ENCODE measurements around the gene COL9A1. TPM values are rescaled to one million over a fixed set of nuclear protein-coding genes. Genes with fewer than 3 reads are reported as not detected.

COL9A1 gene
- total RNA-seq, 1 experiment from 2014 or later: 7.8 TPM

DNA sequence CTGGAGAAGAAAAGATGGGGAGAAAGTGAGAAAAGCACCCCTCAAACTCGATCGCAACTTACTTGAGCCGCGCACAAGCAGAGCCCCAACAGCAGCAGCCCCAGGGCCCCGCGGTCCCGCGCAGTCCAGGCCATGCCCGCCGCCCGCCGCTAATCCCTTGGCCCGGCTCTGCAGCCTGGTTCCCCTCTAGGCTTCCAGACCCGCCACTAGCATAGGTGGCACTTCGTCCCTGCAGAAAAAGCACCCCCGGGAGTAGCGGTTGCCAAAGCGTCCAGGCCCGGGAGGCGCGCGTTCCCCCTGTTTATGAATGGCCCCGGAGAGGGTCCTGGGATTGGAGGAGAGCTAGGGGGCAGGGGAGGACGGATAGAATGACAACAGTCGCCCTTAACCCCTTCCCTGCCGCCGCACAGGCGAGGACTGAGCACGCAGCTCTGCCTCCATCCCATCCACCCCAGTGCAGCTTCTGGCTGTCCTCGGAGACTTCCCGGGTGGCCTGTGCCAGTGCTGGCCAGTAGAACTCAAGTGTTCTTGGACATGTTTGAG is 19.9 kb downstream of the COL9A1 start:
- no peak overlapping the region for H2AFZ ChIP-seq (ENCODE audit: low read length)
- no peak overlapping the region for H4K91ac ChIP-seq (ENCODE audit: insufficient read length, low read depth, low read length)
- no peaks in the 10 kb centered on the region for H3K79me2 ChIP-seq (ENCODE audit: insufficient read depth, low read length)
- H3K14ac ChIP-seq (ENCODE audit: insufficient read depth, low read length): peak overlapping the region; percentile 66; the same call in 1 of the 2 replicates
- H2BK15ac ChIP-seq (ENCODE audit: low read depth, low read length): no peak overlapping the region
- no peak overlapping the region for H2AK5ac ChIP-seq (ENCODE audit: insufficient read length, low read length)
- H2BK12ac ChIP-seq (ENCODE audit: insufficient read length, low read depth, low read length): no peak overlapping the region
- TF ChIP-seq, protein P1, sequence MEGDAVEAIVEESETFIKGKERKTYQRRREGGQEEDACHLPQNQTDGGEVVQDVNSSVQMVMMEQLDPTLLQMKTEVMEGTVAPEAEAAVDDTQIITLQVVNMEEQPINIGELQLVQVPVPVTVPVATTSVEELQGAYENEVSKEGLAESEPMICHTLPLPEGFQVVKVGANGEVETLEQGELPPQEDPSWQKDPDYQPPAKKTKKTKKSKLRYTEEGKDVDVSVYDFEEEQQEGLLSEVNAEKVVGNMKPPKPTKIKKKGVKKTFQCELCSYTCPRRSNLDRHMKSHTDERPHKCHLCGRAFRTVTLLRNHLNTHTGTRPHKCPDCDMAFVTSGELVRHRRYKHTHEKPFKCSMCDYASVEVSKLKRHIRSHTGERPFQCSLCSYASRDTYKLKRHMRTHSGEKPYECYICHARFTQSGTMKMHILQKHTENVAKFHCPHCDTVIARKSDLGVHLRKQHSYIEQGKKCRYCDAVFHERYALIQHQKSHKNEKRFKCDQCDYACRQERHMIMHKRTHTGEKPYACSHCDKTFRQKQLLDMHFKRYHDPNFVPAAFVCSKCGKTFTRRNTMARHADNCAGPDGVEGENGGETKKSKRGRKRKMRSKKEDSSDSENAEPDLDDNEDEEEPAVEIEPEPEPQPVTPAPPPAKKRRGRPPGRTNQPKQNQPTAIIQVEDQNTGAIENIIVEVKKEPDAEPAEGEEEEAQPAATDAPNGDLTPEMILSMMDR (conservative IDR thresholded peaks at IDR 0.05): no peak
- H3K18ac ChIP-seq (ENCODE audit: insufficient read length, low read depth, low read length): peak overlapping the region; percentile 77
- no peaks in the 10 kb centered on the region for H3K9me3 ChIP-seq (ENCODE audit: control insufficient read depth, low read depth, low read length)
- H2BK120ac ChIP-seq (ENCODE audit: low read depth, low read length, poor library complexity, severe bottlenecking): no peak overlapping the region
- H3K56ac ChIP-seq (ENCODE audit: insufficient read length, low read depth, low read length): no peak overlapping the region
- H4K8ac ChIP-seq (replicated peaks; ENCODE audit: insufficient read length, low read depth, low read length): no peak overlapping the region
- no peaks in the 10 kb centered on the region for H3K79me1 ChIP-seq (ENCODE audit: insufficient read depth, low read depth, low read length, poor library complexity, severe bottlenecking)
- H2BK5ac ChIP-seq (ENCODE audit: insufficient read length, low read length): no peak overlapping the region
- H2BK20ac ChIP-seq (ENCODE audit: low read depth, low read length, poor library complexity, severe bottlenecking): no peak overlapping the region
- H3K4me1 ChIP-seq (ENCODE audit: insufficient read depth, low read length): no peaks in the 10 kb centered on the region; the same call in 1 of the 2 replicates
- WGBS (ENCODE audit: extremely low coverage, insufficient read length, low lambda C conversion rate): no CpG with 5 or more reads among the region's 31 CpGs
- DNase-seq: peak; percentile 79
- H3K9ac ChIP-seq (ENCODE audit: extremely low read depth, insufficient read length, low read length): no peak overlapping the region
- H4K5ac ChIP-seq (ENCODE audit: insufficient read length, low read depth, low read length): no peak overlapping the region
- Mint-ChIP-seq H3K9me3 (peaks cover 6 to 8% of the 10 kb centered on the region in 2 experiments; a peak in 4 of 5 replicates), H3K4me3 (peak overlapping the region; percentile 76 to 86), H3K27ac (peak overlapping the region in 1 of 3 experiments; percentile 65; a peak in 1 of 7 replicates), H3K4me1 (peaks cover 11 to 18% of the 10 kb centered on the region in 2 experiments), H3K36me3 (ENCODE audit: insufficient read depth in 1 of 3, low read depth in 3 of 3) (peaks cover 0 to 6% (median 6%) of the 10 kb centered on the region in 3 experiments; a peak in 4 of 7 replicates), H3K27me3 (ENCODE audit: low read depth) (peaks cover 60% of the 10 kb centered on the region)
- no peak overlapping the region for H3T11ph ChIP-seq (ENCODE audit: low read length)
- peaks cover 9% of the 10 kb centered on the region for H3K23me2 ChIP-seq (ENCODE audit: insufficient read length, low read depth, low read length, poor library complexity, severe bottlenecking)
- peak overlapping the region; percentile 63 for H3K4me2 ChIP-seq (ENCODE audit: insufficient read depth, insufficient read length, low read length)
- H4K20me1 ChIP-seq (ENCODE audit: control insufficient read depth, insufficient read depth, insufficient read length): no peaks in the 10 kb centered on the region
- no peak overlapping the region for H3K23ac ChIP-seq (ENCODE audit: insufficient read length, low read depth, low read length)
- H3K27ac ChIP-seq (ENCODE audit: insufficient read length, low read depth, low read length): no peak overlapping the region
- peaks cover 10% of the 10 kb centered on the region; the same call in 1 of the 2 replicates for H3K27me3 ChIP-seq (ENCODE audit: insufficient read depth, low read length)
- no peak overlapping the region for H3K4ac ChIP-seq (ENCODE audit: low read depth, low read length)

All from H9 (cell line).